Measurements from ENCODE around the gene SLC30A4.

The SLC30A4 gene

GRCh38 chr15:45449916-45450867 is 72.4 kb downstream of the SLC30A4 start:
- no peak for DNase-seq

- DNase-seq: no peak
Measured at GRCh38 chr15:45449395-45449794, 73.2 kb downstream of the SLC30A4 start.

- DNase-seq: peak in 1 of 14 donors; percentile 60
Measured at GRCh38 chr15:45448066-45448915, 74.3 kb downstream of the SLC30A4 start.

GRCh38 chr15:45443645-45444044 is 78.9 kb downstream of the SLC30A4 start:
- no peak for DNase-seq

- no peak for DNase-seq
Measured at GRCh38 chr15:45442507-45443135, 79.9 kb downstream of the SLC30A4 start.

GRCh38 chr15:45441686-45442085 is 80.9 kb downstream of the SLC30A4 start:
- no peak for DNase-seq

GRCh38 chr15:45441036-45441435 is 81.5 kb downstream of the SLC30A4 start:
- no peak for DNase-seq

GRCh38 chr15:45439521-45440260 is 82.9 kb downstream of the SLC30A4 start:
- no peak for DNase-seq

GRCh38 chr15:45435124-45435903 is 87.2 kb downstream of the SLC30A4 start:
- DNase-seq: no peak

GRCh38 chr15:45434078-45434567 is 88.4 kb downstream of the SLC30A4 start:
- no peak for DNase-seq

GRCh38 chr15:45431511-45431910 is 91.0 kb downstream of the SLC30A4 start:
- no peak for DNase-seq

- DNase-seq: peak in 10 of 14 donors; percentile 2 to 71 (median 27)
Measured at GRCh38 chr15:45429941-45430792, 92.4 kb downstream of the SLC30A4 start.
